Subcutaneous adipose tissue (tissue), 4 donors: ENCODE results near the gene FFAR2. TPM values are rescaled to one million over a fixed set of nuclear protein-coding genes. Genes with fewer than 3 reads are reported as not detected.

Experiments used
- CTCF ChIP-seq: fragments of 450-650 bp; IDR thresholded peaks from one replicate; pipeline ENCODE4 v1.5.1; 2016; ENCODE audit warnings: low read depth, mild to moderate bottlenecking, control low read depth, antibody characterized with exemption, moderate library complexity
- total RNA-seq, 4 donors: library from RNA; depleted of rRNA; stranded (reverse); fragments of >200 nt; gene quantifications; one replicate each; pipeline ENCODE4 v1.1.0, GENCODE V29; 2016

The FFAR2 gene
- 1 to 10 TPM in 1 of 4 donors, under 1 TPM in 1, not detected in 2; 0.38 to 1.5 TPM for total RNA-seq

- no peak for TF ChIP-seq CTCF
Measured at GRCh38 chr19:35447606-35448469, at the start of gene FFAR2. Gene FFAR2, plus strand, starts transcription at chr19:35448257. Its CDS starts 1,458 bp downstream, at chr19:35449715.

GRCh38 chr19:35398570-35398969 lies 49.5 kb upstream of the FFAR2 start:
- no peak for TF ChIP-seq CTCF

- no peak for TF ChIP-seq CTCF
Measured at GRCh38 chr19:35399231-35399630, 48.8 kb upstream of the FFAR2 start.

- no peak for TF ChIP-seq CTCF
Measured at GRCh38 chr19:35399948-35400772, 47.9 kb upstream of the FFAR2 start.

GRCh38 chr19:35400773-35401100 lies 47.3 kb upstream of the FFAR2 start:
- no peak for TF ChIP-seq CTCF

- no peak for TF ChIP-seq CTCF
Measured at GRCh38 chr19:35403116-35403760, 44.8 kb upstream of the FFAR2 start.
